ENCODE measurements around the gene CCNI2.

GRCh38 chr5:132764671-132765238, 17.5 kb downstream of the CCNI2 start:
- TF ChIP-seq, protein P1, sequence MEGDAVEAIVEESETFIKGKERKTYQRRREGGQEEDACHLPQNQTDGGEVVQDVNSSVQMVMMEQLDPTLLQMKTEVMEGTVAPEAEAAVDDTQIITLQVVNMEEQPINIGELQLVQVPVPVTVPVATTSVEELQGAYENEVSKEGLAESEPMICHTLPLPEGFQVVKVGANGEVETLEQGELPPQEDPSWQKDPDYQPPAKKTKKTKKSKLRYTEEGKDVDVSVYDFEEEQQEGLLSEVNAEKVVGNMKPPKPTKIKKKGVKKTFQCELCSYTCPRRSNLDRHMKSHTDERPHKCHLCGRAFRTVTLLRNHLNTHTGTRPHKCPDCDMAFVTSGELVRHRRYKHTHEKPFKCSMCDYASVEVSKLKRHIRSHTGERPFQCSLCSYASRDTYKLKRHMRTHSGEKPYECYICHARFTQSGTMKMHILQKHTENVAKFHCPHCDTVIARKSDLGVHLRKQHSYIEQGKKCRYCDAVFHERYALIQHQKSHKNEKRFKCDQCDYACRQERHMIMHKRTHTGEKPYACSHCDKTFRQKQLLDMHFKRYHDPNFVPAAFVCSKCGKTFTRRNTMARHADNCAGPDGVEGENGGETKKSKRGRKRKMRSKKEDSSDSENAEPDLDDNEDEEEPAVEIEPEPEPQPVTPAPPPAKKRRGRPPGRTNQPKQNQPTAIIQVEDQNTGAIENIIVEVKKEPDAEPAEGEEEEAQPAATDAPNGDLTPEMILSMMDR (IDR thresholded peaks at IDR 0.05) = no peak
- no peak for TF ChIP-seq ZFX (IDR thresholded peaks at IDR 0.05; ENCODE audit: borderline replicate concordance)

Measured in 22Rv1 (cell line).